B cell (primary cell): ENCODE results near the gene CHST11. TPM values are rescaled to one million over a fixed set of nuclear protein-coding genes. Genes with fewer than 3 reads are reported as not detected.

Experiments
- ATAC-seq: fragments of 200-7000 bp; cut with Tn5 transposase; one replicate; pipeline ENCODE4 v1.10.0; 2021; ENCODE audit warnings: low read depth, mild to moderate bottlenecking, moderate number of reproducible peaks, moderate library complexity
- CTCF ChIA-PET: fragments of 350-600 bp; sonication (Branson Sonifier 250); formaldehyde crosslinking; loops from one replicate; lab custom pipeline; 2021; ENCODE audit warnings: antibody characterized with exemption, inconsistent platforms; lab: Charles Lee
- POLR2A ChIA-PET: fragments of 350-600 bp; sonication (Branson Sonifier 250); formaldehyde crosslinking; loops from one replicate; lab custom pipeline; 2021; ENCODE audit warnings: antibody characterized with exemption; lab: Charles Lee
- DNase-seq: peaks from one replicate; pipeline ENCODE4 v3.0.0; 2013
- H2AFZ ChIP-seq: 2 replicates; pipeline ENCODE4 v1.6.1; 2012; ENCODE audit warnings: mild to moderate bottlenecking, low read depth, low read length; ENCODE audit not compliant: insufficient read depth, poor library complexity, severe bottlenecking
- H3K27ac ChIP-seq, 2 donors: 1 replicate in 1 of 2; 2 replicates in 1 of 2; pipeline ENCODE4 v1.5.1; 2012 to 2013; ENCODE audit warnings: low read length in 2 of 2, mild to moderate bottlenecking in 2 of 2, moderate library complexity in 1 of 2
- H3K27me3 ChIP-seq, 4 experiments: fragments of 200-600 bp in 1 of 4; sonication (generic) in 1 of 4; replicated peaks in 1 of 4; 1 replicate in 2 of 4; 2 replicates in 2 of 4; pipeline versions ENCODE4 v1.6.1 to v1.7.0; 2013 to 2016; ENCODE audit warnings: low read length in 3 of 4, mild to moderate bottlenecking in 2 of 4, mixed read lengths in 1 of 4, moderate library complexity in 1 of 4; ENCODE audit not compliant: insufficient read depth in 4 of 4, control insufficient read depth in 3 of 4; ENCODE audit errors: control extremely low read depth in 1 of 4
- H3K36me3 ChIP-seq, 2 experiments: replicated peaks in 1 of 2; 1 replicate in 1 of 2; 2 replicates in 1 of 2; pipeline versions ENCODE4 v1.6.1 to v1.7.1; 2013; ENCODE audit warnings: low read length in 1 of 2; ENCODE audit not compliant: insufficient read depth in 2 of 2, control insufficient read depth in 1 of 2; ENCODE audit errors: control extremely low read depth in 1 of 2, extremely low read depth in 1 of 2
- H3K4me1 ChIP-seq, 2 donors: fragments of 200-600 bp in 1 of 2; sonication (generic) in 1 of 2; 1 replicate in 1 of 2; 2 replicates in 1 of 2; pipeline versions ENCODE4 v1.5.1 to v1.6.1; 2013 to 2017; ENCODE audit warnings: low read length in 2 of 2; ENCODE audit not compliant: control insufficient read depth in 2 of 2, insufficient read depth in 2 of 2
- H3K4me2 ChIP-seq: replicated peaks from 2 replicates; pipeline ENCODE3; 2012; ENCODE audit warnings: mild to moderate bottlenecking, low read depth, low read length; ENCODE audit not compliant: poor library complexity, severe bottlenecking
- H3K4me3 ChIP-seq, 5 experiments: fragments of 200-600 bp in 1 of 5; sonication (generic) in 1 of 5; 1 replicate in 3 of 5; 2 replicates in 2 of 5; pipeline versions ENCODE4 v1.5.1 to v1.7.0; 2011 to 2016; ENCODE audit warnings: low read length in 4 of 5, mild to moderate bottlenecking in 4 of 5, low read depth in 2 of 5, control low read depth in 1 of 5, moderate library complexity in 1 of 5; ENCODE audit not compliant: insufficient read depth in 1 of 5; ENCODE audit errors: control extremely low read depth in 1 of 5, extremely low read depth in 1 of 5
- H3K79me2 ChIP-seq: fragments of 200-600 bp; sonication (generic); one replicate; pipeline ENCODE4 v1.6.0; 2016; ENCODE audit warnings: low read length; ENCODE audit not compliant: control insufficient read depth, insufficient read depth
- H3K9ac ChIP-seq: fragments of 200-600 bp; sonication (generic); 2 replicates; pipeline ENCODE4 v1.6.1; 2017; ENCODE audit warnings: mild to moderate bottlenecking, low read length, moderate library complexity
- H3K9me3 ChIP-seq, 3 donors: one replicate each; pipeline versions ENCODE4 v1.6.1 to v1.7.1; 2013; ENCODE audit warnings: low read length in 2 of 3; ENCODE audit not compliant: control insufficient read depth in 2 of 3, insufficient read depth in 1 of 3; ENCODE audit errors: control extremely low read depth in 1 of 3
- H4K20me1 ChIP-seq: 2 replicates; pipeline ENCODE4 v1.6.0; 2012; ENCODE audit warnings: mild to moderate bottlenecking, low read length; ENCODE audit not compliant: insufficient read depth, control insufficient read depth, poor library complexity, severe bottlenecking
- H3K27ac Mint-ChIP-seq: one replicate; pipeline ENCODE4 v1.8.0; 2021; ENCODE audit warnings: mixed read lengths
- H3K27me3 Mint-ChIP-seq: one replicate; pipeline ENCODE4 v1.8.0; 2021; ENCODE audit warnings: mixed read lengths
- H3K4me1 Mint-ChIP-seq: one replicate; pipeline ENCODE4 v1.8.0; 2021; ENCODE audit warnings: mixed read lengths
- H3K4me3 Mint-ChIP-seq: one replicate; pipeline ENCODE4 v1.8.0; 2021; ENCODE audit warnings: mixed read lengths
- H3K9me3 Mint-ChIP-seq: one replicate; pipeline ENCODE4 v1.8.0; 2022; ENCODE audit warnings: mixed read lengths; ENCODE audit not compliant: insufficient read depth
- EZH2 ChIP-seq: IDR thresholded peaks from 2 replicates; pipeline ENCODE4 v1.6.1; 2012; ENCODE audit warnings: borderline replicate concordance, low read depth, mild to moderate bottlenecking, moderate library complexity, low read length; ENCODE audit not compliant: insufficient read depth, poor library complexity, severe bottlenecking
- WGBS: methylation state at CpG from one replicate; pipeline ENCODE4 v1.1.5; 2013; ENCODE audit warnings: missing lambda C conversion rate; ENCODE audit not compliant: insufficient coverage; 5-methylcytosine and 5-hydroxymethylcytosine counted together
- intact Hi-C: fragments of 100-400 bp; cut with micrococcal nuclease; formaldehyde crosslinking; loops from one replicate; pipeline ENCODE4 v1.10.0; 2022
- polyA plus RNA-seq: library from polyadenylated mRNA; depleted of rRNA; stranded (reverse); fragments of >200 nt; gene quantifications from 2 replicates; pipeline ENCODE4 v1.2.3, GENCODE V29; 2012
- total RNA-seq, 2 donors: library from RNA; stranded (reverse); fragments of 120-200 nt in 1 of 2; gene quantifications; 1 replicate in 1 of 2; 2 replicates in 1 of 2; pipeline versions ENCODE4 v1.2.3 to v1.2.4, GENCODE V29; 2013 to 2022
- TF ChIP-seq, protein P1 (sequence below): fragments of 200-600 bp; IDR thresholded peaks from one replicate; pipeline ENCODE4 v1.8.0; 2022; ENCODE audit warnings: antibody characterized with exemption, mild to moderate bottlenecking

Gene CHST11
- total and polyA plus RNA-seq, 2 donors (not counting 1 experiment from before 2014, with no cell fraction given) = 46.3 to 152 TPM

DNA sequence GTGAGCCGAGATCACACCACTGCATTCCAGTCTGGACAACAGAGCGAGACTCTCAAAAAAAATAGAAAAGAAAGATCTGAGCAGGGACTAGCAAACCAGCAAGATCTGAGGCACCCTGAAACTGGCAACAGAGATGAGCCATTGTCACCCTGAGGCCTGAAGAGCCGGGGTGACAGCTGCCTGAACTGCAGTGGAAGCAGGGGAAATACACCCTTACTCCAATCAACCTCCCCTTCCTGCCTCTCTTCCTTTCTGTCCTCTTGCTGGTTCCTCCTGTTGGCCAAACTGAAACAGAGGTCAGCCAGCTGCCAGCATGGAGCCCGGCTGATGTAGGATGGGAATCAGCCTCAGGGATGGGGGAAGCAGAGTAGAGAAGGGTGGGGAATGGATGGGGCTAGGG is 192.0 kb downstream of the CHST11 start:
- Histone ChIP-seq H3K4me3 (no peak overlapping the region), H3K4me2 (no peak overlapping the region), H3K79me2 (peaks cover 98% of the 10 kb centered on the region), H3K36me3 (peaks cover 0 to 7% of the 10 kb centered on the region in 2 experiments), H3K9ac (no peak overlapping the region), H2AFZ (no peak overlapping the region), H3K4me1 (peaks cover 12 to 19% of the 10 kb centered on the region in 2 donors), H4K20me1 (peaks cover 27% of the 10 kb centered on the region), H3K27me3 (no peaks in the 10 kb centered on the region), H3K27ac (no peak overlapping the region), H3K9me3 (no peaks in the 10 kb centered on the region)
- H3K27me3 Mint-ChIP-seq = no peaks in the 10 kb centered on the region
- H3K4me3 Mint-ChIP-seq = no peak overlapping the region
- WGBS = 70% methylated on average over 4 of the region's 4 CpGs
- H3K9me3 Mint-ChIP-seq = no peaks in the 10 kb centered on the region
- ChIA-PET POLR2A (no interaction called here), CTCF (interaction anchor here (1.1 kb wide), 3 partner anchors 14 to 267 kb away, joined by 3 to 5 read pairs (median 5); partner anchors contain the start of gene CHST11)
- DNase-seq = no peak
- peaks cover 57% of the 10 kb centered on the region for H3K4me1 Mint-ChIP-seq
- TF ChIP-seq, protein P1, sequence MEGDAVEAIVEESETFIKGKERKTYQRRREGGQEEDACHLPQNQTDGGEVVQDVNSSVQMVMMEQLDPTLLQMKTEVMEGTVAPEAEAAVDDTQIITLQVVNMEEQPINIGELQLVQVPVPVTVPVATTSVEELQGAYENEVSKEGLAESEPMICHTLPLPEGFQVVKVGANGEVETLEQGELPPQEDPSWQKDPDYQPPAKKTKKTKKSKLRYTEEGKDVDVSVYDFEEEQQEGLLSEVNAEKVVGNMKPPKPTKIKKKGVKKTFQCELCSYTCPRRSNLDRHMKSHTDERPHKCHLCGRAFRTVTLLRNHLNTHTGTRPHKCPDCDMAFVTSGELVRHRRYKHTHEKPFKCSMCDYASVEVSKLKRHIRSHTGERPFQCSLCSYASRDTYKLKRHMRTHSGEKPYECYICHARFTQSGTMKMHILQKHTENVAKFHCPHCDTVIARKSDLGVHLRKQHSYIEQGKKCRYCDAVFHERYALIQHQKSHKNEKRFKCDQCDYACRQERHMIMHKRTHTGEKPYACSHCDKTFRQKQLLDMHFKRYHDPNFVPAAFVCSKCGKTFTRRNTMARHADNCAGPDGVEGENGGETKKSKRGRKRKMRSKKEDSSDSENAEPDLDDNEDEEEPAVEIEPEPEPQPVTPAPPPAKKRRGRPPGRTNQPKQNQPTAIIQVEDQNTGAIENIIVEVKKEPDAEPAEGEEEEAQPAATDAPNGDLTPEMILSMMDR = no peak
- no peak for TF ChIP-seq EZH2
- peak overlapping the region; percentile 15 for H3K27ac Mint-ChIP-seq
- no peak for ATAC-seq
- intact Hi-C loops = loop anchor here (10.0 kb wide), 1 partner anchor 306 kb away; the partner anchor contains the start of gene SLC41A2

DNA sequence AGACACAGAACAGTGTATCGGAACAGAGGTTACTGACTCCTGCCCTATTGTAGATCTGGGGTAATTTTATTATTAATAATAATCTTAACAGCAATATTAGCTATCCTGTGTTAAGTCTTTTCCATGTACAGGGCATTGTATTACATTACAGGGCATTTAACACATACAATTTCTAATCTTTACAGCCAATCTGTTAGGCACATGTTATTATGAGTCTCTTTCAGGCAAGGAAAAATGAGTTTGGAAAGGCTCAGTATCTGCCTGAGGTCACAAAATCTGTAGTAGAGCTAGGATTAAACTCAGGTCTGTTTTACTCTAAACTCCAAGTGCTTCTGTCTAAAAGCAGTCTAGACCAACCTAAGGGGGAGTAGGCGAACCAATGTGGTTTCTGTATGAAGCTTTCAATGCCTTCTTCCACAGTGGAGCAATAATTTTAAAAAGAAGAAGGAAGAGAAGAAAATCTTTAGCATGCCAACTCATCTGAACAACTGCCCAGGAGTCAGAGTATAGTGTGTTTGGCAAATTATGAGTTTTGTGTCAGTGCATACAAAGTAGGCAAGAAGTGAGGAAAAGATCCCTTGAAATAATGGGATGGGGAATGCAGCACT is 192.6 kb downstream of the CHST11 start:
- POLR2A ChIA-PET = no interaction called here
- Histone ChIP-seq H3K4me3 (no peak overlapping the region), H3K79me2 (peaks cover 98% of the 10 kb centered on the region), H3K4me2 (no peak overlapping the region), H3K9me3 (no peaks in the 10 kb centered on the region), H3K9ac (no peak overlapping the region), H2AFZ (no peak overlapping the region), H3K27ac (no peak overlapping the region), H3K27me3 (no peaks in the 10 kb centered on the region), H4K20me1 (peaks cover 32% of the 10 kb centered on the region), H3K36me3 (peaks cover 0 to 7% of the 10 kb centered on the region in 2 experiments), H3K4me1 (peaks cover 7 to 13% of the 10 kb centered on the region in 2 donors)
- TF ChIP-seq, protein P1 = no peak
- TF ChIP-seq EZH2 = no peak
- no peak for DNase-seq
- Mint-ChIP-seq H3K27ac (no peak overlapping the region), H3K4me3 (no peak overlapping the region), H3K27me3 (no peaks in the 10 kb centered on the region), H3K4me1 (peaks cover 56% of the 10 kb centered on the region), H3K9me3 (no peaks in the 10 kb centered on the region)
- WGBS = no CpG with 5 or more reads among the region's 2 CpGs
- intact Hi-C loops = loop anchor here (10.0 kb wide), 1 partner anchor 305 kb away; the partner anchor contains the start of gene SLC41A2
- CTCF ChIA-PET = interaction anchor here (0.6 to 1.1 kb wide), 4 partner anchors 13 to 415 kb away, joined by 3 to 5 read pairs (median 4); partner anchors contain the start of gene CHST11
- ATAC-seq = no peak
